Transverse colon (tissue), 4 donors: ENCODE data around the gene KIF1A.

ENCODE experiments used
- EP300 ChIP-seq: sonication (generic); formaldehyde crosslinking; IDR thresholded peaks from one replicate; pipeline ENCODE4 v1.6.1; 2017; ENCODE audit warnings: antibody characterized with exemption, low read depth
- POLR2A ChIP-seq: fragments of 450-650 bp; IDR thresholded peaks from one replicate; pipeline ENCODE4 v1.6.1; 2016; ENCODE audit warnings: antibody characterized with exemption, mild to moderate bottlenecking, moderate library complexity
- POLR2AphosphoS5 ChIP-seq, 3 donors: sonication (generic); formaldehyde crosslinking; IDR thresholded peaks; one replicate each; pipeline ENCODE4 v1.6.1; 2016; ENCODE audit warnings: antibody characterized with exemption in 3 of 3
- TF ChIP-seq, protein P1 (sequence below), 5 experiments: fragments of 200-600 bp in 3 of 5; fragments of 450-650 bp in 2 of 5; sonication (generic) in 3 of 5; IDR thresholded peaks; 1 replicate in 2 of 5; 2 replicates in 3 of 5; pipeline ENCODE4 v1.5.1; 2016 to 2017; ENCODE audit warnings: antibody characterized with exemption in 5 of 5, inconsistent platforms in 3 of 5, mild to moderate bottlenecking in 2 of 5, moderate library complexity in 1 of 5

DNA sequence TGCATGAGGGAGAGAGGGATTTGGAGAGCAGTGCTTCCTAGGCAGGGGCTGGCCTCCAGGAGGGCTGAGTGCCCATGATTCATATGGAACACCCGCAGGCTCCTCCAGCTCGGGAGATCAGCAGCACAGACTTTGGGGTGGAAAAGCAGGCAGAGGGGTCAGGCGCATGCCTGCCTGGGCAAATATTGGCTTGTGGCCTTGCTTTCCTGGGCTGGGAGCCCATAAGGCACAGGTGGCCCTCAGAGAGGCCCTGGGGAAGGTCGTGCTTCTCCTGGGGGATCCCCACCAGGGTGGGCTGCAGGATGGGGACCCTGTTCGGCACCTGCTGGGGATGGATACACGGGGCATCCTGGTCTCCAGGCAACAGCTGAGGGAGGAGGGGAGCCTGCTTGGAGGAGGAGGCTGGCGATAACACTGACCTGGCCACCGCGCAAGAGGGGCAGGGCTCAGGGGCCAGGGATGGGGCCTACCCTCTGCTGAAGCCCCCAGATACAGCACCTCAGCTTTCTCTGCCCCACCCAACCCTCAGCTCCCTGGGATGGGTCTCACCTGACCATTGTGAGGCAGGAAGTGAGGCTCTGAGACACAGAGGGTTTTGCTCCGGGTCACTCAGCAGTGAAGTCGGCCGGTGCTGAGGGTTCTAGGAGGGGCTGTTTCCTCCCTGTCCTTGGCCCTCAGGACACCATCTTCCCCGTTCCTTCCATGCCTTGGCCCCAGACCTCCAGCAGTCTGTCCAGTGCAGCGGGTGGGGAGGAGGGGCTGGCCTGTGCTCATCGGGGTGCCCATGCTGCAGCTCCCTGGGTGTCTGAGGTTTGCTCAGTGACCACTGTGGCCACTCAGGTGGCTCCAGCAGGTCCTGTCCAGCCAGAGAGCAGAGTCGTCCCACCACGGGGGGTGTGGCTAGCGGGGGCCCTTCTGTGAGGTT is 116.3 kb downstream of the KIF1A start:
- TF ChIP-seq, protein P1, sequence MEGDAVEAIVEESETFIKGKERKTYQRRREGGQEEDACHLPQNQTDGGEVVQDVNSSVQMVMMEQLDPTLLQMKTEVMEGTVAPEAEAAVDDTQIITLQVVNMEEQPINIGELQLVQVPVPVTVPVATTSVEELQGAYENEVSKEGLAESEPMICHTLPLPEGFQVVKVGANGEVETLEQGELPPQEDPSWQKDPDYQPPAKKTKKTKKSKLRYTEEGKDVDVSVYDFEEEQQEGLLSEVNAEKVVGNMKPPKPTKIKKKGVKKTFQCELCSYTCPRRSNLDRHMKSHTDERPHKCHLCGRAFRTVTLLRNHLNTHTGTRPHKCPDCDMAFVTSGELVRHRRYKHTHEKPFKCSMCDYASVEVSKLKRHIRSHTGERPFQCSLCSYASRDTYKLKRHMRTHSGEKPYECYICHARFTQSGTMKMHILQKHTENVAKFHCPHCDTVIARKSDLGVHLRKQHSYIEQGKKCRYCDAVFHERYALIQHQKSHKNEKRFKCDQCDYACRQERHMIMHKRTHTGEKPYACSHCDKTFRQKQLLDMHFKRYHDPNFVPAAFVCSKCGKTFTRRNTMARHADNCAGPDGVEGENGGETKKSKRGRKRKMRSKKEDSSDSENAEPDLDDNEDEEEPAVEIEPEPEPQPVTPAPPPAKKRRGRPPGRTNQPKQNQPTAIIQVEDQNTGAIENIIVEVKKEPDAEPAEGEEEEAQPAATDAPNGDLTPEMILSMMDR (IDR thresholded peaks at IDR 0.05), result no peak
- TF ChIP-seq POLR2AphosphoS5 (IDR thresholded peaks at IDR 0.05), result no peak
- no peak for TF ChIP-seq POLR2A
- no peak for TF ChIP-seq EP300
